ENCODE results near the gene NLRP6.
"Not testable (repeated sequence)": the region's sequence is repeated elsewhere in the genome, so short reads cannot be mapped to it uniquely, and the experiment has no call there.

NLRP6 gene

DNA sequence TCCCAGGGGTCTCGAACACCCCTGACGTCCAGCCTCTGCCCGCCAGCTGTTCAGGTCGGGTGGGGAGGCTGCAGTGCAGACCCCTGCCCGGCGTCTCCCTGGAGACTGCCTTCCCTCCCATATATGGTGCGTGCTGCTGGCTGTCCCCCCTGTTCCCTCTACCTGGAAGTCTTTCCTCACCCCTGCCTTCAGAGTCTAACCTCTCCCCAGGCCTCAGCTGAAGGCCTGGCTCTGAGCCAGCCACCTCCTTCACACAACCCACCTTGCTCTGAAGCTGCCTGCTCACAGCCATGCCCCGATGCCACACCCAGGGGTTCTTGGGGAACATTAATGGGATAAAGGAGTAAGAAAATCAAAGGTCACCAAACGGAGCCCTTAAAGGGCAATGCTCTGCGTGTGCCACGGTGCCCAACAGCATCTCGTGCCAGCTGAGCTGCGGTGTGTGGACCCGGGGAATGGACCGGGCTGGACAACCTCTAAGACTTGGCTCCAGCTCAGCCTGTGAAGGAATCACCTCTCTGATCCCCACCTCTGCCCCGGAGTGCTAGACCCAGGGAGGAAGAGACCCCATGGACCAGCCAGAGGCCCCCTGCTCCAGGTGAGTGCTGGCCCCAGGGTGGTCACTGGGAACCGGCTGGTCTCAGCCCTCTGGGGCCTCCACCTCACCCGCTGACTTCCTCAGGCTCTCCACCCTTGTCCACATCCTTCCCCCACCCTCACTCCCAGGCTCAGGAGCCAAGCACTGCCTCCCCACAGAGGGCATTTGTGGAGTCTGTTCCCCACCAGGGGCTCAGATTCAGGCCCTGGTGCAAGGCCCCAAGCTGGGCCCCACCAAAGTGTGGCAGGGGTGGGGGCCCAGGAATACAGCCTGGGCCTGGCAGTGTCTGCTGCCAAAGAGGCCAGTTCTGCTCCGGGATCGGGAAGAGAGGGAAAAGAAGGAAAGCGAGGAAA lies at the start of gene NLRP6:
TSS of gene NLRP6 (plus strand) at position 407 of the 951 bp plus-strand sequence. CDS start at position 570, 163 bp downstream.
- DNase-seq, result no peak

DNA sequence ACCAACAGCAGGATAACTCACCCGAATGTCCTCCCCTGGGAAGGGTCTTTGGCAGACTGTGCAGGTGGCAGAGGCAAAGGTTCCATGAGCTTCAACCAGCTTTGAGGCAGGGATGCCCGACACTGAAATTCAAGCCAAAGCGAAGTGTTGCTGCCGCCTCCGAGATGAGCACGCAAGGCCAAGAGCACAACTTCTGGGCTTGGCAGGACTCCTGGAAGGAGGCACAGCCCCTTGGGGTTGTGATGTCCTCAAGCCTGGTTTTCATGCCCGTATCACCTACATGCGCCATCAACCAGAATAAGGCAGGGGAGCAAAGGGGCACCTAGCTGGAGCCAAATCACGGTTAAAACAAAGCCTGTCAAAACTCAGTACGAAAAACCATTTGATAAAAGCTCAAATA lies 47.8 kb upstream of the NLRP6 start:
- DNase-seq, result no peak

DNA sequence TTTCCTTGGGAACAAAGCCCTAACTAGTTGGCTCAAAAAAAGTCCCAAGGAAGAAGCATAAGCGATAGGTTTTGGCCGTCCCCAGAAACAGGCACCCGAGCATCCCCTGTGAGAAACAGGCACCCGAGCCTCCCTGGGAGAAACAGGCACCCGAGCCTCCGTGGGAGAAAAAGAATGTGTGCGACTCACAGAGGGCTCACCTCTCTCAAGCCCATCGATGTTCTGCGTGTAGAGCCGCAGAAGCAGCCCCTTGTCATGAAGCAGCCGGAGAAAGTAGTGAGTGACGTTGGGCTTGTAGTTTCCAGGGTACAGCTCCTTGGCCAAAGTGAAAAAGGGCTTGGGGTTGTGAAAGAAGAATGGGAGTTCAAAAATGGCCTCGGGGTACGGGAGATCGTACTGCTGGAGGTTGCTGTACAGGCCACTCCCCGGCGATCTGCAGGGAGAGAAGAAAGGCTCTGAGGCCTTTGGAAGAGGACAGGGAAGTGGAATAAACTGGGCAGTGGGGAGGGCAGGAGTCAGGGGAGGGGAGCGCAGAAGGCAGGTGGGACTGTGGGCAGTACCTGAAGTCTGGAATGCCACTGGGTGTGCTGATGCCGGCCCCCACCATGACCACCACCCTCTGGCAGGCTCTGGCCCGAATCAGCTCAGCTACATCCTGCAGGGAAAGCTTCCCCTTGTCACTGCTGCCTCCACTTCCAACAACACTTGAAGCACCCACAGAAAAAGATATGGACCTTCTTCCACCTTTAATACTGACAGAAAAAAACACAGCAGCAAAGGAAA lies 45.2 kb upstream of the NLRP6 start:
- DNase-seq, result no peak

DNA sequence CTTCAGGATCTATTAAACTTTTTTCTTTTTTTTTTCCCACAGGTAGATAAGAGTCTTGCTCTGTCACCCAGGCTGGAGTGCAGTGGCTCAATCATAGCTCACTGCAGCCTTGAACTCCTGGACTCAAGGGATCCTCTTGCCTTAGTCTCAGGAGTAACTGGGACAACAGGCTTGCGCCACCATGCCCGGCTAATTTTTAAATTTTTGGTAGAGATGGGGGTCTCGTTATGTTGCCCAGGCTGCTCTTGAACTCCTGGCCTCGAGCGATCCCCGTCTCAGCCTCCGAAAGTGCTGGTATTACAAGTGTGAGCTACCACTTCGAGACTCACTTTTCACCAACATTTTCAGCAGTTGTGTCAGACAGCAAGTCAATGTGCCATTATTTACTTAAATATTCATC lies 43.0 kb upstream of the NLRP6 start:
- no peak for DNase-seq

DNA sequence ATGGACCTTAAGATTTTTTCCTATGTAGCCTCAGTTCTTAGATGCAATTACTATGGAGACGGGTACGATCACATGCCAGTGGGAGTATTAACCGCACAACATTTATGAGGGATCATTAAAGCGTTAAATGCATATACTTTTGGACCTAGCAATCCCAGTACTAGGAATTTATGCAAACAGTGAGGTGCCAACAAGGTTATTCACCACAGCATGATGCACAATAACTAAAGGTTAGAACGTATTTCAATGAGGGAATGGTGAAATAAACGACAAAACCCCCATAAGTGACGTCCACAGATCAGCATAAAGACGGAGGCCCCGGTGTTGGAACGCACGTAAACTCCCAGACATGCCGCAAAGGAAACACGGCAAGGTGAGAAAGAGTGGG lies 42.6 kb upstream of the NLRP6 start:
- no peak for DNase-seq

DNA sequence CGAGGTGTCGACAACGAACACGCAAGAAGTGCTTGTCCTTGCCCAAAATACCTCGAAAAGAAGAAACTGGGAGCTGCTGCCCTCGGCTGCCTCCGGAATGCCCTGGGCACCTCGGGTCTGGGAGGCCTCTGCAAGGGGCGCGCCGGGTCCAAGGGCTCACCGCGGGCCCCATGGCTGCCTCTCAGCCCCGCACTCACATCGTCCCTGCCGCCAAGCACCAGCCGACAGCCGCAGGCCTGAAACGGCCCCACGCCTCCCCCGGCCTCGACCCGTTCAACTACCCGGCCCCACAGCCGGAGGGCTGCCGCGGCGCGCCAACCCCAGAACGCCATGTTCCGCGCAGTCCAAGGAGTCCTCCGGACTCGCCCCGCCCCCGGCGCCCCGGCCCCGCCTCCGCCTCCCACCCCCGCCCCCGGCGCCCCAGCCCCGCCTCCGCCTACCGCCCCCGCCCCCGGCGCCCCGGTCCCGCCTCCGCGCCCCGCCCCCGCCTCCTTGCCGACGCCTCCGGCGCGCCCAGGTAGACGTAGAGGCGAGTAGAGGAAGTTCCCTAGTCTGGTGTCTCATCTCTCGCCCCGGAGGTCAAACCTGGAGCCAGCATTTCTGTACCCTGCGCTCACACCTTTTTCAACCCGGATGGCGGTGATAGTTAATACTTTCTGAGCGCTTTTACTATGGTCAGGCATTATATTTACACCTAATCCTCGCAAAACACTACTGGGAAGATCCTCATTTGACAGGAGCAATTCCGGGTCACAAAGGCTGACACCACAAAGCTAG lies 42.0 kb upstream of the NLRP6 start, which contains the start of gene SIRT3:
TSS of gene SIRT3 (minus strand) at position 346 of the 777 bp plus-strand sequence. CDS start at position 332, 14 bp downstream.
- DNase-seq, result peak; percentile 75

DNA sequence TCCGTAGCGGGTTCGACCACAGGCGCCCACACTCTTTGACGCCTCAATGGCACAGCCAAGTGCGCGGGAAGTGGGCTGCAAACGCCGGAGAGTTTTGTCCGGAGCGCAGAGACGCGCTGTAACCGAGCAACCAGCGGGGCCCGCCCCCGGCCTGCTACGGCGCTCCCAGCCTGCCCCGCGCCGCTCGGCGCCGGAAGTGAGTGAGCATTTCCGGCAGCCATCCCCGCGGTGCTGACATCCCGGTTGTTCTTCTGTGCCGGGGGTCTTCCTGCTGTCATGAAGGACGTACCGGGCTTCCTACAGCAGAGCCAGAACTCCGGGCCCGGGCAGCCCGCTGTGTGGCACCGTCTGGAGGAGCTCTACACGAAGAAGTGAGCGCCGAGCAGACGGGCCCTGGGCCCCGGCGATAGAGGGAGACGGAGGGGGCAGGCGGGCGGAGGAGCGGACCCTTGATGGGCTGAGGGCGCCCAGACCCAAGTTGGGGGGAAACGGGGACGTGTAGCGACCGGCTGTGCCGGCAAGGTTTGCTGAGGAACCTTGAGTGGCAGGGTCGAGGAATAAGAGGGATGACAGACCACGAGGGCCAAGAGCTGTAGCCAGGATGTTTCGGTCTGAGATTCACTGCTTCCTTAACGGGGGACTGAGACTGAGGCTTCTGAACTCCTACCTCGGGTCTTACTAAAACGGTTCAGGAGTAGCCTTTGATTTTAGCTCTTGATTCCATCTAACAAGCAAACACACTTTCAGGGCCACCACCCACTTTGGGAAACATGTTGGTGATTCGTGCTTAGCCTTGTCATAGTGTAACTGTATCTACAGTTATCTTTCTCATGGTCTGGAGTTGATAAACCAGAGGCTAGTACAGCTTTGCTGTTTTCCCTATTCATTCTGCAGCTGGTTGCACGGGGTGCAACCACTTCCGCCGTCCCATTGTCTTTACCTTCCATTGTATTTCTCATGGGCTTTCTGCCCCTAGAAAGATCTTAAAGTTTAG lies 41.1 kb upstream of the NLRP6 start, which contains the start of gene PSMD13:
TSS of gene PSMD13 (plus strand) at position 203 of the 994 bp plus-strand sequence. CDS start at position 277, 74 bp downstream.
- DNase-seq, result peak; percentile 68

DNA sequence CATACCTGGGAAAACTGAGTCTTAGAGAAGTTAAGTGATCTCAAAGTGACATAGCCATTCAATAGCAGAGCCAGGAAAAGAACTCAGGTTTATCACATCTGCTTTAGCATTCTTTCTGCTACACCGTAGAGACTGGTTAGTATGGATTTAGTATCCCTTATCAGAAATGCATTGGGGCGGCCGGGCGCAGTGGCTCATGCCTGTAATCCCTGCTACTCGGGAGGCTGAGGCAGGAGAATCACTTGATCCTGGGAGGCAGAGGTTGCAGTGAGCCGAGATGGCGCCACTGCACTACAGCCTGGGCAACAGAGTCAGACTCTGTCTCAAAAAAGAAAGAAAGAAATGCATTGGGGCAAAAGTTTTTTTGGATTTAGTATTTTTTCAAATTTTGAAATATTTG lies 39.9 kb upstream of the NLRP6 start:
- not testable (repeated sequence) for DNase-seq

DNA sequence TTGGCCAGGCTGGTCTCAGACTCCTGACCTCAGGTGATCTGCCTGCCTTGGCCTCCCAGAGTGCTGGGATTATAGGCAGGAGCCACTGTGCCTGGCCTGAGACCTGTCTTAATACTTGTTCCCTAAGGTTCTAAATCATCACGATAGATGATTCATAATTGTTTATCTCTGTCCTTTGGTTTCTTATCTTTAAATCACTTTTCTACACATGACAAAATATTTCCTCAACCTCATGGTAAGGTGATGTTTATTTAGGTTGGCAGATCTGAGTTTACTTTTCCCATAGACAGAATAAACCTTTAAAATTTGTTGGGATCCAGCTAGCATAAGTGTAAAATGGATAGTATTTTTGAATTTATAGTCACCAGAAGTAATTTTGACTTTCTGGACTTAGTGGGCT lies 37.9 kb upstream of the NLRP6 start:
- DNase-seq, result no peak

DNA sequence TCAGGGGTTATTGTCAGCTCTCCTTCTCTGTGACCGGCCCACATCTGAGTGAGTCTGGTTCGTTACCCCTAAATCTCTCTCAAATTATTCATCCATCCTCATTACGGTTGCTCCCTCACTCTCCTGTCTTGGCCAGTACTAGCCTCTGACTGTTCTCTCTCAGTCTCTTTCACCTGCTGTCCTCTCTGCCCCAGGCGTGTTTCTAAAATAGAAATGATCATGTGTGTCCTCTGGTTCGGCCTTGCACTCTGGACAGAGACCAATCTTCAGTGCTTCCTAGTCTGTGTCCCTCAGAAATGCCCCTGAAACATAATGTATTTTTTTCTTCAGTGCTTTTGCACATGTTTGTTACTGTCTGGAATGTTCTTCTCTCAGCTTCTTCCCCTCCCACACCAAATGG lies 36.6 kb upstream of the NLRP6 start:
- no peak for DNase-seq

DNA sequence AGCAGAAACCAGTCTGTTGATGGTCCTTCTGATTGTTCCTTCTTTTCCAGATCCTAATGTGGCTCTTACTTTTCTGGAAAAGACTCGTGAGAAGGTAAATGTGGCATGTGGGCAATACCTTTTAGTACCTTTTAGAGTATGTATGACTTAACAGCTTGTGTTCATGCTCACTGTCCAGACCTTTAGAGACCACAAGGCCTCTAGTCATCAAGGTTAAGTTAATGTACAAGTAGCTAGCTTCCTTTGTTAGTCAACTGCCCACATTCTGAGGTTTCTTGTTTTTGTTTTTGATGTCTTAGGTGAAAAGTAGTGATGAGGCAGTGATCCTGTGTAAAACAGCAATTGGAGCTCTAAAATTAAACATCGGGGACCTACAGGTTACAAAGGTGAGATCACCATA lies 33.8 kb upstream of the NLRP6 start:
- no peak for DNase-seq

DNA sequence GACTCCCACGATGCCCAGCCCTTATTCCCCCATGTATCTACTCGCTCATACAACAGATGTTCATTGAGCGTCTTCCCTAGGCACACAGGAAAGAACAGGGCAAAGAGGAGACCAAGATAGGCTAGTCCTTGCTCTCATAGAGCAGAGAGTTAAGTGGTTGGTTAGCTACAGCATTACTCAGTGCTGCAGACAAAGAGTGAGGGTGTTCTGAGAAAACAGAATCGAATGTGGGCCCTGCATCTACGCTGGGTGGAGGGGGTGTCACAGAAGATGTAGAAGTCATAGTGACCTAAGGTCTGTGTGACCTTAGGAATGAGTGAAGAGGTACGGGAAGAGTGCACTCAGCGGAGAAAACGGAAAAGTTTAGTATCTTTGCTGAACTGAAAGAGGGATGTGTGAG lies 29.1 kb upstream of the NLRP6 start:
- DNase-seq, result no peak

DNA sequence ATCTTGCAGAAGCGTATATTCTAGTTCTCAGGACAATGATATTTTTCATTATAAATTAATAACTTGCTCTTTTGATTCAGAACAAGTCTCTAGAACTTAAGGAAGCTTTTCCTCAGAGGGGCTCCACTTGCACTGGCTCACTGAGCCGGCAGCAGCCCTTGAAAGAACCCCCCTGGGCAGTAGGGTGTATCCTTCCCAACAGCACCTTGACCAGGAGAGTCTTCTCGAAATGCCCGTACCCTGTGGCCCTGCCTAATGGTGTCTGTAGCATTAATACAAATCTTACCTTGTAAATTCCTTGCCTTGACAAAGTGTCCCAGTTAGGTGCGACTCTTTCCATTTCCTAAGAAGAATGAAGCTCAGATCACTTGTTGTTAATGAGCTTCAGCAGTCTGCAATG lies 27.9 kb upstream of the NLRP6 start:
- DNase-seq, result no peak

DNA sequence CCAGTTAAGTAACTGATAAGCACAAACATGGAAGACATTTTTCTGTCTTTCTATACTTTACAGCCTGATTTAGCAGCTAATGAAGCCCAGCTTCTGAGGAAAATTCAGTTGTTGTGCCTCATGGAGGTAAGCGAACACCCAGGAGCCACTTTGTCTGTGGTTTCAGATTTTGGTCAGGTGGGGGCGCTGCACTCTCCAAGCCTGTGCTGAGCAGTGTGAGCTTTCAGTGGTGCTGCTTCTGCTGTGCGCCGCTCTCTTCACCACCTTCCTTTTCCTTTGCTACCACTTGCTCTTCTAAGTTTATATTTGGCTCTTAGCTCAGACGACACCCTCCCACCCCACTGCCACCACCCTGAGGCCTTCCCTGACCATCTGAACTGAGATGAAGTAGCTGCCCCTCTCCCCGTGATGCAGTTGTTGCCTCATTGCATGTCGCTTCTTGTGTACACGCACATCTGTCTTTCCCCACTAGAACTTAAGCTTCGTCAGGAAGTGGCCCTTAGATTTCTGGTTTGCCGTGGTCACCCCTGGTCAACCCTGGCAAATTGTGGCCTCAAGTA lies 27.4 kb upstream of the NLRP6 start:
- peak; percentile 25 for DNase-seq

DNA sequence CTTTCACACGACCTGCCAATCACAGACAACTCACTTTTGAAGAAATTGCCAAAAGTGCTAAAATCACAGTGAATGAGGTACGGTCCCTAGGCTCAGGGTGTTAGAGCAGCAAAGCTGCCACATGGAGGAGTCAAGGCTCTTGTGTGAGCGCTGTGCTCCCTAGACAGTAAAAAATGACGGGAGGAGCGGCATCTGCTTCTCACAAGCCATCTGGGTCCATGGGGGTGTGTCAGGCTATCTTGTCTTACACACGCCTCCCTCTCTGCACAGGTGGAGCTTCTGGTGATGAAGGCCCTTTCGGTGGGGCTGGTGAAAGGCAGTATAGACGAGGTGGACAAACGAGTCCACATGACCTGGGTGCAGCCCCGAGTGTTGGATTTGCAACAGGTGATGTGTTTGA lies 26.7 kb upstream of the NLRP6 start:
- no peak for DNase-seq

DNA sequence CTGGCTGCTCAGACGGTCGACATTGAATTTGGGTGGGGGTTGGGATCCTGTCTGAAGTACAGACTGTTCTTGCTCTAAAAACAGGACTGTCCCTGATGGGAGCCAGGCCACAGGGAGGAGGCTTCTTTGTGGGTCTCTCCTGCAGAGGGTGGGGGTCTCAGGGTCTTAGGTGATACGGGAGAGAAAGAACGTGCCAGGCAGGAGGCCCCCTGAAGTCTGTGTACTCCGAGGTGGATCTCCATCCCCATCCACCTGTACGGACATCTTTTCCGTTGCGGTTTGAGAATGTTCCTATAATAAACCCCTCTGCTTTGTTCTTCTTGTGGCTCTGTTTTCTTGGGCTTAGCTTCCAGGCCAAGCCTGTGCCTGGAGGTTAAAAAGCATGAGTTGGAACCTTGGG lies 25.5 kb upstream of the NLRP6 start:
- no peak for DNase-seq

DNA sequence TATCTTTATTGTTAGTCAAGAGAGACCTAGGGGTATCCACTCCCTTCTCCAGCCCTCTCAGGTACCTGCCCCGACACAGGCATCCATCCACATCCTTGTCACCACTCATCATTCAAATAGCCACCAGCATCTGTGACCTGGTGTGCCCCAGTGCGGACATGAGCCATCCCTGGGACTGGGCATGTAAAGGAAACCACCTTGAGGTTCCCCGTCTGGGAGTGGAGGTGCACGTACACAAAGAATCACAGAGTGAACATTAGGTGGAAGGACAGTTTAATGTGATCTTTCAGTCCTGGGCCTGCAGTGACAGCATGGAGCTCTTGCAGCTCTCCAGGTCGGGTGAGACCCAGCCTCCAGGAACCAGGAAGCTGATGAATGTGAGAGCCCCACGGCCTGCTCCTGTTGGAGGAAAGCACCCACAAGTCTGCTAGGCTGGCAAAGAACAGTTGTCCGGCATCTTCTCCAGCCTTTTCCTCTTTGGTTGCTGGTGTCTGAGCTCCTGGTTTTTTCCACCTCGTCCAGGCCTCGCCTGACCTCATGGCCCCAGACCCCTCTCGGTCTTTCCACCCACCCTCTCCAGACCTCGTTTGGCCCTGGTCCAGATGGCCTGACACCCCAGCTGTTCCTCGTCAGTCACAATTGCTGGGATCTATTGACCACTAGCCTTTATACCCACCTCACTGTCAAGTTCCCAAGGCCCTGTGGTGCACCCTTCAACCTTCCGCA lies 24.9 kb upstream of the NLRP6 start:
- DNase-seq, result no peak

DNA sequence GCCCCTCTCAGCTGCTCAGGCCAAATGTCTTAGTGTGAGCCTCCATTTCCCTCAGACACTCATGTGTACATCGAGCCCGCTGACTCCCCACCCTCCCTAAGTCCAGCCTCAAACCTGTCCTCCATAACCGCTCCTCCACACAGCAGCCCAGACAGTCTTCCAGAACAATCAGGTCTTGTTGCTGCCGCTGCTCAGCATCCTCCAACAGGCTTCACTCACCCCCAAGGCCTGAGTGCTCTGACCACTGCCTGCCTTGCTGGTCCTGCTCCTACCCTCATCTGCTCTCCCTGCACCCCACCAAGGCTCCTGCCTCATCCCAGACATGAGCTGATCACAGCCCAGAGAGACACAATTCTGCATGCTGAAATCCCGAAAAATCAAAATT lies 24.3 kb upstream of the NLRP6 start:
- no peak for DNase-seq

DNA sequence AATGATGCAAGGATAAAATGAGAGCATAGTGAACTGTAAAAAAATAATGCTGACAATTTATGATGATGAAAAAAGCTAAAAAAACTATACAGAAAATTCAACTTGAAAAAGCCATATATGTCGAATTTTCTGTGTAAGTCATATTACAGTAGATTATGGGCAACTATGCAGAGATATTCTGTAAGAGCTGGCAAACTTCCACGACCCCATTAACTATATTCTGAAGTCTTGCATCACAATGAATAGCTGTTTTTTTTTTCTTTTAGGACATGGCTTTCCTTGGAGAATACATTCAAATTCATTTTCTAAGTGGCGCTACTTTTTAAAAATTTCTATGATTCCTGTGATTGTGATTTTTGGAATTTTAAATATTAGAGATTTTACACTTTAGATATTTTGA lies 23.0 kb upstream of the NLRP6 start:
- DNase-seq, result no peak

DNA sequence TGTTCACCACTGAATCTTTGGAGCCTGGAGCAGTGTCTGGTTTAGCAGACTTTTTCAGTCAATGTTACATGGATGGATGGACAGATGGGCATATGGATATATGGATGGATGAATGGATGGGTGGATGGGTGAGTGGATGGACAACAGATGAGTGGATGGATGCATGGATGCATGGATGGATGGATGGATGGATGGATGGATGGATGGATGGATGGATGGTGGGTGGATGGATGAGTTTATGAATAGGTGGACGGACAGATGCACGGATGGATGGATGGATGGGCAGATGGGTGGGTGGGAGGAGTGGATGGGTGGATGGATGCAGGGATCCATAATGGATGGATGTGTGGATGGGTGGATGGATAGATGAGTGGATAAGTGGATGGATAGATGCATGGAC lies 22.4 kb upstream of the NLRP6 start:
- no peak for DNase-seq
